Esophagus muscularis mucosa (tissue), 4 donors: ENCODE measurements around the gene ACTR1B.
"Not testable (repeated sequence)": the region's sequence is repeated elsewhere in the genome, so short reads cannot be mapped to it uniquely, and the experiment has no call there.

Experiments used
- EP300 ChIP-seq: sonication (generic); formaldehyde crosslinking; IDR thresholded peaks from one replicate; pipeline ENCODE4 v1.6.1; 2017; ENCODE audit warnings: antibody characterized with exemption
- POLR2A ChIP-seq: fragments of 450-650 bp; IDR thresholded peaks from one replicate; pipeline ENCODE4 v1.6.1; 2017; ENCODE audit warnings: antibody characterized with exemption, moderate library complexity, mild to moderate bottlenecking, low read depth
- POLR2AphosphoS5 ChIP-seq, 2 donors: sonication (generic); formaldehyde crosslinking; IDR thresholded peaks; one replicate each; pipeline ENCODE4 v1.6.1; 2017; ENCODE audit warnings: antibody characterized with exemption in 2 of 2
- TF ChIP-seq, protein P1 (sequence below), 3 experiments: fragments of 200-600 bp in 2 of 3; fragments of 450-650 bp in 1 of 3; sonication (generic) in 2 of 3; IDR thresholded peaks; one replicate each; pipeline ENCODE4 v1.5.1; 2017 to 2019; ENCODE audit warnings: antibody characterized with exemption in 3 of 3, mild to moderate bottlenecking in 2 of 3, moderate library complexity in 1 of 3

DNA sequence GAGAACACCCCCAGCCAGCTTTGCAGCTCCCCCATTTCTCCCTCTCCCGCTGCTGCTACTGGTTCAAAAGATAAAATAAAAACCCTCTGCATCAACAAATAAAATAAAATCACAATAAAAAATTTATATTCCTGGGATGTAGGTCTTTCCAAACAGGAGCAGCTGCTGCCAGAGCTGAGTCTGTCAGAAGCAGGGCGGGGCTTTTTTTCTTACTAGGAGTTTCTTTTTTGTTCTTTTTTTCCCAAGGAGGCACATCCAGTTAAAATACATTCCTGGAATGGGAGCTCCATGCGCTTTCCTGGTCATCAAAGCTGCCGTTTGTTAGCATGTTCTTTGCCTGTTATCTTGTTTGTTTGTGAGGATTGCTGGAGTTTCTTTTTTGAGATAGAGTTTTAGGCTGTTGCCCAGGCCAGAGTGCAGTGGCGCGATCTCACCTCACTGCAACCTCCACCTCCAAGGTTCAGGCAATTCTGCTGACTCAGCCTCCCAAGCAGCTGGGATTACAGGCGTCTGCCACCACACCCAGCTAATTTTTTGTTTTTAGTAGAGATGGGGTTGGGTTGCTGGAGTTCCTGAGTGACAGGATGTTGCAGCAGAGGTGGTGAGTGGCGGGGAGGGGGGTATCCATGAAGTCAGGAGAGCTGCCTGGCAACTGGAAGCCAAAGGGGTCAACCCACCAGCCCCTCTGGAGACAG, 38.3 kb downstream of the ACTR1B start:
- not testable (repeated sequence) for TF ChIP-seq POLR2AphosphoS5 (IDR thresholded peaks at IDR 0.05); POLR2A; EP300
- TF ChIP-seq, protein P1, sequence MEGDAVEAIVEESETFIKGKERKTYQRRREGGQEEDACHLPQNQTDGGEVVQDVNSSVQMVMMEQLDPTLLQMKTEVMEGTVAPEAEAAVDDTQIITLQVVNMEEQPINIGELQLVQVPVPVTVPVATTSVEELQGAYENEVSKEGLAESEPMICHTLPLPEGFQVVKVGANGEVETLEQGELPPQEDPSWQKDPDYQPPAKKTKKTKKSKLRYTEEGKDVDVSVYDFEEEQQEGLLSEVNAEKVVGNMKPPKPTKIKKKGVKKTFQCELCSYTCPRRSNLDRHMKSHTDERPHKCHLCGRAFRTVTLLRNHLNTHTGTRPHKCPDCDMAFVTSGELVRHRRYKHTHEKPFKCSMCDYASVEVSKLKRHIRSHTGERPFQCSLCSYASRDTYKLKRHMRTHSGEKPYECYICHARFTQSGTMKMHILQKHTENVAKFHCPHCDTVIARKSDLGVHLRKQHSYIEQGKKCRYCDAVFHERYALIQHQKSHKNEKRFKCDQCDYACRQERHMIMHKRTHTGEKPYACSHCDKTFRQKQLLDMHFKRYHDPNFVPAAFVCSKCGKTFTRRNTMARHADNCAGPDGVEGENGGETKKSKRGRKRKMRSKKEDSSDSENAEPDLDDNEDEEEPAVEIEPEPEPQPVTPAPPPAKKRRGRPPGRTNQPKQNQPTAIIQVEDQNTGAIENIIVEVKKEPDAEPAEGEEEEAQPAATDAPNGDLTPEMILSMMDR (IDR thresholded peaks at IDR 0.05), result not testable (repeated sequence)
